ENCODE measurements around the gene GFRA4.

GFRA4 gene

GRCh38 chr20:3663031-3663701 is at the start of gene GFRA4:
Gene GFRA4 (minus strand): TSS chr20:3663399. CDS start chr20:3663399, 0 bp downstream.
- no peak for DNase-seq (ENCODE audit: low read depth)

- no peak for DNase-seq (ENCODE audit: low read depth)
Observed at GRCh38 chr20:3712279-3712873, 49.2 kb upstream of the GFRA4 start, which contains the start of gene SIGLEC1. Gene SIGLEC1 (minus strand): TSS chr20:3712600. CDS start chr20:3707128, 5,472 bp downstream.

GRCh38 chr20:3711484-3711941 is 48.3 kb upstream of the GFRA4 start:
- no peak for DNase-seq (ENCODE audit: low read depth)

GRCh38 chr20:3710703-3711483 is 47.7 kb upstream of the GFRA4 start:
- no peak for DNase-seq (ENCODE audit: low read depth)

- DNase-seq (ENCODE audit: low read depth), result no peak
Observed at GRCh38 chr20:3710011-3710466, 46.8 kb upstream of the GFRA4 start.

GRCh38 chr20:3707508-3707899 is 44.3 kb upstream of the GFRA4 start:
- DNase-seq (ENCODE audit: low read depth), result no peak

- no peak for DNase-seq (ENCODE audit: low read depth)
Observed at GRCh38 chr20:3706774-3707507, 43.7 kb upstream of the GFRA4 start.

GRCh38 chr20:3705970-3706739 is 43.0 kb upstream of the GFRA4 start:
- no peak for DNase-seq (ENCODE audit: low read depth)

- no peak for DNase-seq (ENCODE audit: low read depth)
Observed at GRCh38 chr20:3705491-3705969, 42.3 kb upstream of the GFRA4 start.

GRCh38 chr20:3704087-3704486 is 40.9 kb upstream of the GFRA4 start:
- no peak for DNase-seq (ENCODE audit: low read depth)

GRCh38 chr20:3702611-3703391 is 39.6 kb upstream of the GFRA4 start:
- DNase-seq (ENCODE audit: low read depth), result no peak

- DNase-seq (ENCODE audit: low read depth), result no peak
Observed at GRCh38 chr20:3701061-3701998, 38.1 kb upstream of the GFRA4 start.

GRCh38 chr20:3699037-3699436 is 35.8 kb upstream of the GFRA4 start:
- DNase-seq (ENCODE audit: low read depth), result no peak

GRCh38 chr20:3698591-3699001 is 35.4 kb upstream of the GFRA4 start:
- no peak for DNase-seq (ENCODE audit: low read depth)

GRCh38 chr20:3697588-3698305 is 34.5 kb upstream of the GFRA4 start:
- DNase-seq (ENCODE audit: low read depth), result no peak

- DNase-seq (ENCODE audit: low read depth), result no peak
Observed at GRCh38 chr20:3696745-3697587, 33.8 kb upstream of the GFRA4 start.

GRCh38 chr20:3696200-3696599 is 33.0 kb upstream of the GFRA4 start:
- DNase-seq (ENCODE audit: low read depth), result no peak

GRCh38 chr20:3694864-3695263 is 31.7 kb upstream of the GFRA4 start:
- DNase-seq (ENCODE audit: low read depth), result no peak
